ENCODE results near the gene SLC1A2.

Gene SLC1A2

GRCh38 chr11:35257281-35257680 is 162.1 kb downstream of the SLC1A2 start:
- Histone ChIP-seq H3K27me3 (ENCODE audit: low read depth, low read length) (peaks cover 36% of the 10 kb centered on the region), H3K4me2 (ENCODE audit: low read length) (peak overlapping the region; percentile 75), H3K9ac (ENCODE audit: low read length) (no peak overlapping the region), H3K4me3 (ENCODE audit: low read length) (peak overlapping the region; percentile 55), H4K20me1 (ENCODE audit: insufficient read depth, low read length) (no peaks in the 10 kb centered on the region), H3K27ac (ENCODE audit: low read length) (no peak overlapping the region), H3K9me3 (ENCODE audit: insufficient read depth, low read length) (no peaks in the 10 kb centered on the region), H3K36me3 (replicated peaks; ENCODE audit: low read depth, low read length) (no peaks in the 10 kb centered on the region), H2AFZ (ENCODE audit: low read depth, low read length) (no peak overlapping the region), H3K79me2 (ENCODE audit: low read length) (no peaks in the 10 kb centered on the region), H3K4me1 (ENCODE audit: low read length) (peaks cover 18% of the 10 kb centered on the region)
- TF ChIP-seq CTCF (IDR thresholded peaks at IDR 0.05; ENCODE audit: low read depth, low read length) (no peak), EZH2phosphoT487 (IDR thresholded peaks at IDR 0.05; ENCODE audit: low read depth) (no peak)

GRCh38 chr11:35256296-35256695 is 163.1 kb downstream of the SLC1A2 start:
- Histone ChIP-seq H2AFZ (ENCODE audit: low read depth, low read length) (no peak overlapping the region), H3K4me1 (ENCODE audit: low read length) (peaks cover 14% of the 10 kb centered on the region), H3K79me2 (ENCODE audit: low read length) (no peaks in the 10 kb centered on the region), H3K27me3 (ENCODE audit: low read depth, low read length) (peaks cover 34% of the 10 kb centered on the region), H3K27ac (ENCODE audit: low read length) (no peak overlapping the region), H3K9ac (ENCODE audit: low read length) (no peak overlapping the region), H4K20me1 (ENCODE audit: insufficient read depth, low read length) (no peaks in the 10 kb centered on the region), H3K9me3 (ENCODE audit: insufficient read depth, low read length) (no peaks in the 10 kb centered on the region), H3K36me3 (replicated peaks; ENCODE audit: low read depth, low read length) (no peaks in the 10 kb centered on the region), H3K4me3 (ENCODE audit: low read length) (no peak overlapping the region), H3K4me2 (ENCODE audit: low read length) (no peak overlapping the region)
- TF ChIP-seq EZH2phosphoT487 (IDR thresholded peaks at IDR 0.05; ENCODE audit: low read depth) (no peak), CTCF (IDR thresholded peaks at IDR 0.05; ENCODE audit: low read depth, low read length) (no peak)

- H3K4me2 ChIP-seq (ENCODE audit: low read length) = no peak overlapping the region
- H3K9ac ChIP-seq (ENCODE audit: low read length) = no peak overlapping the region
- H3K9me3 ChIP-seq (ENCODE audit: insufficient read depth, low read length) = no peaks in the 10 kb centered on the region
- H4K20me1 ChIP-seq (ENCODE audit: insufficient read depth, low read length) = no peaks in the 10 kb centered on the region
- H3K36me3 ChIP-seq (replicated peaks; ENCODE audit: low read depth, low read length) = no peaks in the 10 kb centered on the region
- H3K27ac ChIP-seq (ENCODE audit: low read length) = no peak overlapping the region
- TF ChIP-seq CTCF (IDR thresholded peaks at IDR 0.05; ENCODE audit: low read depth, low read length) (no peak), EZH2phosphoT487 (IDR thresholded peaks at IDR 0.05; ENCODE audit: low read depth) (no peak)
- H3K27me3 ChIP-seq (ENCODE audit: low read depth, low read length) = peaks cover 26% of the 10 kb centered on the region
- H3K4me3 ChIP-seq (ENCODE audit: low read length) = no peak overlapping the region
- H3K79me2 ChIP-seq (ENCODE audit: low read length) = no peaks in the 10 kb centered on the region
- no peak overlapping the region for H2AFZ ChIP-seq (ENCODE audit: low read depth, low read length)
- peaks cover 14% of the 10 kb centered on the region for H3K4me1 ChIP-seq (ENCODE audit: low read length)
Observed at GRCh38 chr11:35255514-35255913, 163.8 kb downstream of the SLC1A2 start.

GRCh38 chr11:35253237-35253636 is 166.1 kb downstream of the SLC1A2 start:
- Histone ChIP-seq H3K4me1 (ENCODE audit: low read length) (peaks cover 14% of the 10 kb centered on the region), H3K36me3 (replicated peaks; ENCODE audit: low read depth, low read length) (no peaks in the 10 kb centered on the region), H3K79me2 (ENCODE audit: low read length) (no peaks in the 10 kb centered on the region), H3K9me3 (ENCODE audit: insufficient read depth, low read length) (no peaks in the 10 kb centered on the region; the same call in 1 of the 2 replicates), H3K4me3 (ENCODE audit: low read length) (no peak overlapping the region), H3K4me2 (ENCODE audit: low read length) (no peak overlapping the region), H3K9ac (ENCODE audit: low read length) (no peak overlapping the region), H3K27me3 (ENCODE audit: low read depth, low read length) (peaks cover 9% of the 10 kb centered on the region), H4K20me1 (ENCODE audit: insufficient read depth, low read length) (no peaks in the 10 kb centered on the region), H3K27ac (ENCODE audit: low read length) (no peak overlapping the region), H2AFZ (ENCODE audit: low read depth, low read length) (no peak overlapping the region)
- TF ChIP-seq EZH2phosphoT487 (IDR thresholded peaks at IDR 0.05; ENCODE audit: low read depth) = no peak
- no peak for TF ChIP-seq CTCF (IDR thresholded peaks at IDR 0.05; ENCODE audit: low read depth, low read length)
